GM21737 (cell line): ENCODE measurements around the gene MIF.
"Not testable (repeated sequence)": the region's sequence is repeated elsewhere in the genome, so short reads cannot be mapped to it uniquely, and the experiment has no call there.

ENCODE experiments used
- ATAC-seq: cut with Tn5 transposase; IDR thresholded peaks from one replicate; pipeline ENCODE4 v1.9.1; 2021; ENCODE audit warnings: mild to moderate bottlenecking, moderate library complexity; ENCODE audit not compliant: unreplicated experiment

Gene MIF

GRCh38 chr22:23900227-23900626 lies 6.0 kb downstream of the MIF start:
- not testable (repeated sequence) for ATAC-seq

GRCh38 chr22:23901600-23901999 lies 7.4 kb downstream of the MIF start:
- no peak for ATAC-seq

DNA sequence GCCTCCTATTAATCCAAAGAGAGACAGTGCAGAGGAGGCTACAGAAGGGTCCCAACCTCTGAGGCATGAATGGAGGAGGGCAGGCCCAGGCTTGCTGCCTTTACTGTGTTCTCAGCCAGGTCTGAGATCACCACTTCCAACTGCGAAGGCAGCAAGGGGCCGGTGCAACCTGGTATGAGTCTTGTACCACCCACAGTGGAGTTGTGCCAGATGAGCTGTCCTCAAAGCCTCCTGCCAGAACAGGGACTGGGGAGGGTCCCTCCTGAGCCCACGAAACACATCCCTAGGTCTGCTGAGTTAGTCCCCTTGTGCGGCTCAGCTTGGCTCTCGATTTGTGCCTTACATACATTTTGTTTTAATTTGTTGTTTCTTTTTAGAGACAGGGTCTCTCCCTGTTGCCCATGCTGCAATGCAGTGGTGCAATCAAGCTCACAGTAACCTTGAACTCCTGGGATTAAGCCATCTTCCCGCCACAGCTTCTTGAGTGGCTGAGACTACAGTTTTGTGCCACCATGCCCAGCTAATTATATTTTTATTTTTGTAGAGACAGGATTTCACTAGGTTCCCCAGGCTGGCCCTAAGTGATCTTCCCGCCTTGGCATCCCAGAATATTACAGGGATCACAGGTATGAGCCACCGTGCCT lies 9.3 kb downstream of the MIF start:
- no peak for ATAC-seq

DNA sequence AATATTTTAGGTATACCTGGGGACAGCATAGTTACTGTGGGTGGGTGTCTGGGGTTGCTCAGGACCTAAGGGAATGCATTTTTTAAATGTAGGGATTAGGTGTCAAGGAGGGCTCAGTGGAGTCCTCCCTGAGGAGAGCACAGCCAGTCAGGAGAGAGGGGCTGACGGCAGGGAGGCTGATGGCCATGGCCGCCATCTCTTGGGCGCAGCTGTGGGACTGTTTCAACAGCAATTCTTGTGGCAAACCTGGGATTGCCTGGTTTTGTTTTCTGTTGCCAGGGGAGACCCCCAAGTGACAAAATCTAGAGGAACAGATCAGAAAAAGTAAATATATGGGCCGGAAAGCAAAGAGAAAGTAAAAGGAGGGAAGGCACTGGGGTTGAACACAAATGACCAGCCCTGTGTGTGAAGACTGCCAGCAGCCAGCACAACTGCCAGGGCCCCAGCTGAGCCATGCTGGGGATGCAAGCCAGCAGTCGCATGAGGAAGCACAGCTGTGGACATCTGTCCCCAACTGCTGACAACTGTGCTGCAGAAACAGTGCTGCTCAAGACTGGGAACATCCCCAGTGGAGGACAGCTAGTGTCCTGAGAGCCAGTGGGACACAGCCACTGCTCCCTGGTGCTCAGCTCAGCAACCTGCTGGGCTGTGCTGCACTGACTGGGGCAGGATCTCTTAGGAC lies 10.5 kb downstream of the MIF start:
- ATAC-seq = no peak

DNA sequence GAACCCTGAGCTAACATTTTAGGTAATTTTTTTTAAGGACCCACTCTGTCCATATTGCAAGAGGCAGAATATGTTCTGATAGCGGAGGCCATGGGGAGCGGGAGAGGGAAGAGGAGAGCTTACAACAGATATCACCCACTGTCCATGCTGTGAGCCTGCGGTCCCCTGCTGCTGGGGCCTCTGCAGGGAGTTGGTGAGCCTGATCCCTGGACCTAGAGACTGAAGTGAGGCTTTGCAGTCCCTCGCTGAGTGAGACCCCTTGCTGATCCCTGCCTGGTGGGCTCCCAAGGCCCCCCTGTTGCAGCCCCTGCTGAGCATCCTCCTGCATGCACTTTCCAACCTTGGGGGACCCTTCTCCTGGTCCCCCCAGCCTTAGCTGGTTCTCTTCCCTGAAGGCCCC lies 12.5 kb downstream of the MIF start:
- ATAC-seq = no peak

GRCh38 chr22:23907423-23907822 lies 13.2 kb downstream of the MIF start:
- not testable (repeated sequence) for ATAC-seq

- no peak for ATAC-seq
These were observed 14.5 kb downstream of the MIF start for GRCh38 chr22:23908587-23909205.

DNA sequence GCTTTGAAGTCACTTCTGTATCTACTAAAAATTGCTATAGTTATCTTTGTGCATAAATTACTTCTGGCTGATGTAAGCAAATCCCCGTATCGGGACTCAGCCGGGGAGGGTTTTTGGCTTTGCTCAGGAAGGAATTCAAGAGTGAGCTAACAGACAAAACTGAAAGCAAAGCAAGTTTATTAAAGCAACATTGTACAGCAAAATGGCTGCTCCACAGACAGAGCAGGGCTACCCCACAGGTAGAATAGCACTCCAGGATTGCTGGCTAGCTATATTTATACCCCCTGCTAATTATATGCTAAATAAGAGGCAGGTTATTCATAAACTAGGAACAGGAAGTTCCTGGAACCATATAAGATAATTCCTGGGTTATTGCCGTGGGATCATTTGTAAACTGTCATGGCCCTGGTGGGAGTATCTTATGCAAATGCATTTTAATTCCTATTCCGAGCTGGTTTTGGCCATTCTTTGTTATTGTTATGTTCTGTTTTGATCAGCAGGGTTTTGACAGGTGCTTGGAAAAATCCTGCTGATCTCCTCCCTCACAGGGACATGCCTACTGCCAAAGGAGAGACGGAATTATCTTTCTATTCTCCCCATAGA lies 15.2 kb downstream of the MIF start:
- no peak for ATAC-seq

DNA sequence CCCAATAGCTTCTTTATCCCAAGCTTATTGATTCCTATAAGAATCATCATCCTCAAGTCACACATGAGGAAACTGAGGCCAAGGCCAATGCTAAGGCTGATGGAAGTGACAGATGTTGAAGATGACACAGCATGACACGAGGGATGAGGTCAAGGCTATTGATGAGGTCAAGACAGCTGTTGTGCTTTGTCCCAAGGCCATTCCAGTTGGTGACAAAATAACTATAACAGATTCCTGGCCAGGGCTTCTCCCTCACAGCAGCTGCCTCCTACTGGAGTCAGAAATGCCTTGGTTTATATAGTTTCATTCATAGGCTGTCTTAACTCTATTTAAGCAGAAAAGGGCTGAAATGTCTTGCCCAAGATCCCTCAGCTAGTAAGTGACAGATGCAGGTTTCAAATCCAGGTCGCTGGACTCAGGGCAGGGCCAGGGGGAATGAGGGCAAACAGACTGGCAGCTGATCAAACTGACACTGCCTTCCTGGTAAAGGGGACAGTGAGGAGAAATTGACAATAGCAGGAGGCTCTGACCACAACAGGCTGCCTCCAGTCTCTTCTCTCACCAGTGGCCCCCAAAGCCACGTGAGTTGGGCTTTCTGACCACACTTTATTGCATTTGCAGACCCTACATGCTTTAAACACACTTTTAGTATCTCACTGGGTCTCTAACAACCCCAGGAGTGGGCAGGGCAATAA lies 16.5 kb downstream of the MIF start:
- no peak for ATAC-seq

- ATAC-seq = no peak
These were observed 17.3 kb downstream of the MIF start for GRCh38 chr22:23911318-23911980.

GRCh38 chr22:23912293-23912903 lies 18.2 kb downstream of the MIF start:
- no peak for ATAC-seq

GRCh38 chr22:23913306-23913660 lies 19.1 kb downstream of the MIF start:
- no peak for ATAC-seq

GRCh38 chr22:23913661-23914353 lies 19.6 kb downstream of the MIF start:
- ATAC-seq = peak; percentile 95

DNA sequence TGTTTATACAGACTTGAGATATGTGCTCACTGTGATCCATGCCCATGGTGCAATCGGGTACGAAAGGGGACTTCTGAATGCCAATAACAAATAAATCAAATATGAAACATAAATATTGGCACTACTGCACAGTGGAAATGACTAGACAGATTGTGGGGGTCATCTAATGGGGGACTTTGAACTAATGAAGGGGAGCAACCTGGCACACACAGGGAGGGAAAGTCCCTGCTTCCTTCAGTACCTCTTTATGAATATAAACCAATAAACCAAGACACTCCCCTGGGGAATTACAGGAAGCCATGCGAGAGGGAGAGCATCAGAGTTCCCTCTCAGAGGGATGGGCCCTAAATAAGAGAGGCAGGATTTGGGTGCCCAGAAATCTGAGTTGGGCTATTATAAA lies 21.1 kb downstream of the MIF start:
- no peak for ATAC-seq

- not testable (repeated sequence) for ATAC-seq
These were observed 26.1 kb downstream of the MIF start for GRCh38 chr22:23920267-23920611.

- ATAC-seq = not testable (repeated sequence)
These were observed 27.5 kb downstream of the MIF start for GRCh38 chr22:23921586-23922201.

GRCh38 chr22:23922921-23923320 lies 28.7 kb downstream of the MIF start:
- no peak for ATAC-seq

GRCh38 chr22:23925020-23925606 lies 30.9 kb downstream of the MIF start:
- ATAC-seq = no peak

- ATAC-seq = no peak
These were observed 32.4 kb downstream of the MIF start for GRCh38 chr22:23926561-23926960.
